A549 (cell line): ENCODE measurements around the gene MDH2. TPM values are rescaled to one million over a fixed set of nuclear protein-coding genes. Genes with fewer than 3 reads are reported as not detected.

Source experiments
- ATAC-seq, 2 experiments: fragments of 200-7000 bp in 1 of 2; fragments of >200 bp in 1 of 2; cut with Nextera tagmentation in 1 of 2; cut with Tn5 transposase in 1 of 2; 3 replicates each; pipeline versions ENCODE4 v1.8.0 to v1.9.1; 2018 to 2020; ENCODE audit warnings: mild to moderate bottlenecking in 1 of 2, moderate library complexity in 1 of 2
- CTCF ChIA-PET: fragments of 300-600 bp; sonication (Branson Sonifier 250); formaldehyde crosslinking; extraction: SDS; loops from one replicate; lab custom pipeline; 2021; ENCODE audit warnings: antibody characterized with exemption, inconsistent platforms; lab: Yijun Ruan, JAX
- POLR2A ChIA-PET: fragments of 350-600 bp; formaldehyde crosslinking; extraction: SDS; loops from one replicate; lab custom pipeline; 2021; ENCODE audit warnings: antibody characterized with exemption, inconsistent platforms; lab: Yijun Ruan, JAX
- DNase-seq, 2 experiments: peaks; one replicate each; pipeline versions ENCODE4 v3.0.0 to v3.0.0-alpha.2; 2011 to 2016; ENCODE audit warnings: low read depth in 1 of 2, low spot score in 1 of 2
- FAIRE-seq: peaks from 2 replicates; lab custom pipeline; 2011; peaks lifted over from hg19 to GRCh38; lab: Jason Lieb, UNC
- H3K27ac ChIP-seq, 2 experiments: fragments of >200 bp; sonication (Bioruptor Twin); formaldehyde crosslinking; 3 replicates each; pipeline ENCODE4 v1.5.1; 2016 to 2017
- H3K4me1 ChIP-seq: fragments of >200 bp; sonication (Bioruptor Twin); formaldehyde crosslinking; 3 replicates; pipeline ENCODE4 v1.6.1; 2016
- H3K4me2 ChIP-seq: fragments of >200 bp; sonication (Bioruptor Twin); formaldehyde crosslinking; 3 replicates; pipeline ENCODE4 v1.6.1; 2016
- H3K4me3 ChIP-seq: fragments of >200 bp; sonication (Bioruptor Twin); formaldehyde crosslinking; 3 replicates; pipeline ENCODE4 v1.5.1; 2016
- H3K9me3 ChIP-seq: fragments of >200 bp; sonication (Bioruptor Twin); formaldehyde crosslinking; 3 replicates; pipeline ENCODE4 v1.6.1; 2016
- BHLHE40 ChIP-seq: IDR thresholded peaks from 2 replicates; pipeline ENCODE4 v1.6.1; 2012; ENCODE audit warnings: low read depth, low read length, inconsistent platforms
- CBX2 ChIP-seq: fragments of 200-600 bp; sonication (generic); IDR thresholded peaks from 2 replicates; pipeline ENCODE4 v1.6.1; 2016; ENCODE audit warnings: low read depth, mild to moderate bottlenecking, borderline replicate concordance
- CBX8 ChIP-seq: fragments of 200-600 bp; sonication (generic); IDR thresholded peaks from 2 replicates; pipeline ENCODE4 v1.6.1; 2016
- CEBPB ChIP-seq, 2 experiments: fragments of >200 bp in 1 of 2; sonication (Bioruptor Twin) in 1 of 2; formaldehyde crosslinking in 1 of 2; IDR thresholded peaks; 2 replicates each; pipeline ENCODE4 v1.6.1; 2012 to 2016
- EHF ChIP-seq: fragments of 250-450 bp; sonication (Bioruptor Pico); IDR thresholded peaks from 2 replicates; pipeline ENCODE4 v1.5.0; 2020; ENCODE audit warnings: mild to moderate bottlenecking
- EHMT2 ChIP-seq: fragments of 200-600 bp; sonication (generic); IDR thresholded peaks from 2 replicates; pipeline ENCODE4 v1.6.1; 2016; ENCODE audit warnings: antibody characterized with exemption, low read depth, mild to moderate bottlenecking, moderate library complexity
- FOSB ChIP-seq: fragments of 250-450 bp; sonication (Bioruptor Pico); IDR thresholded peaks from 2 replicates; pipeline ENCODE4 v1.5.0; 2020; ENCODE audit warnings: mild to moderate bottlenecking, moderate library complexity
- FOSL2 ChIP-seq, 2 experiments: fragments of 450-650 bp in 1 of 2; fragments of >200 bp in 1 of 2; sonication (Bioruptor Twin) in 1 of 2; formaldehyde crosslinking; IDR thresholded peaks; 2 replicates each; pipeline versions ENCODE4 v1.5.0 to v1.6.1; 2016 to 2020; ENCODE audit warnings: mild to moderate bottlenecking in 1 of 2, moderate library complexity in 1 of 2
- HDAC2 ChIP-seq: fragments of 200-600 bp; sonication (generic); IDR thresholded peaks from 2 replicates; pipeline ENCODE4 v1.6.1; 2016
- JUNB ChIP-seq: fragments of >200 bp; sonication (Bioruptor Twin); formaldehyde crosslinking; IDR thresholded peaks from 2 replicates; pipeline ENCODE4 v1.6.1; 2016
- KDM1A ChIP-seq: fragments of 200-600 bp; sonication (generic); IDR thresholded peaks from 2 replicates; pipeline ENCODE4 v1.6.1; 2016; ENCODE audit warnings: low read depth, mild to moderate bottlenecking
- KDM5A ChIP-seq: fragments of 200-600 bp; sonication (generic); IDR thresholded peaks from 2 replicates; pipeline ENCODE4 v1.6.1; 2016; ENCODE audit warnings: antibody characterized with exemption, mild to moderate bottlenecking
- MAFK ChIP-seq: fragments of 450-650 bp; IDR thresholded peaks from 2 replicates; pipeline ENCODE4 v1.6.1; 2014; ENCODE audit not compliant: partially characterized antibody
- NPAS2 ChIP-seq: fragments of 250-450 bp; sonication (Bioruptor Pico); IDR thresholded peaks from 2 replicates; pipeline ENCODE4 v1.8.0; 2022; ENCODE audit warnings: mild to moderate bottlenecking, moderate library complexity, borderline replicate concordance
- POLR2AphosphoS2 ChIP-seq: conservative IDR thresholded peaks from 2 replicates; pipeline ENCODE4 v1.6.1; 2012; ENCODE audit warnings: low read length, improper control_type of control experiment, inconsistent platforms
- RAD21 ChIP-seq, 2 experiments: fragments of >200 bp in 1 of 2; sonication (Bioruptor Twin) in 1 of 2; formaldehyde crosslinking in 1 of 2; IDR thresholded peaks in 1 of 2; conservative IDR thresholded peaks in 1 of 2; 2 replicates in 1 of 2; 3 replicates in 1 of 2; pipeline ENCODE4 v1.6.1; 2012 to 2018; ENCODE audit warnings: inconsistent platforms in 1 of 2
- RNF2 ChIP-seq: fragments of 200-600 bp; sonication (generic); IDR thresholded peaks from 2 replicates; pipeline ENCODE4 v1.6.1; 2016; ENCODE audit warnings: low read depth, mild to moderate bottlenecking, antibody characterized with exemption, moderate library complexity, borderline replicate concordance
- SREBF2 ChIP-seq: fragments of 450-650 bp; IDR thresholded peaks from 2 replicates; pipeline ENCODE4 v1.6.1; 2014; ENCODE audit warnings: mild to moderate bottlenecking, moderate library complexity
- TP53 ChIP-seq: fragments of 250-450 bp; sonication (Bioruptor Pico); IDR thresholded peaks from 2 replicates; pipeline ENCODE4 v1.5.0; 2021; ENCODE audit warnings: mild to moderate bottlenecking, moderate library complexity
- ZNF302 ChIP-seq: fragments of 250-450 bp; sonication (Bioruptor Pico); IDR thresholded peaks from 2 replicates; pipeline ENCODE4 v1.9.0; 2021; ENCODE audit warnings: inconsistent platforms, mild to moderate bottlenecking, moderate library complexity
- WGBS: methylation state at CpG from one replicate; pipeline ENCODE4 v1.1.6; 2017; ENCODE audit errors: missing lambda C conversion rate; 5-methylcytosine and 5-hydroxymethylcytosine counted together
- polyA plus RNA-seq, 4 experiments: library from polyadenylated mRNA; depleted of rRNA in 3 of 4; stranded (reverse); fragments of >200 nt; fragmentation: RNase III in 1 of 4; extraction: RNeasy Plus Mini Kit Qiagen cat#74134 plus additional on column Dnase treatment in 1 of 4; gene quantifications; 2 replicates in 3 of 4; 3 replicates in 1 of 4; pipeline ENCODE4 v1.2.3, GENCODE V29; 2011 to 2017
- TF ChIP-seq, protein P1 (sequence below): fragments of 200-600 bp; sonication (generic); IDR thresholded peaks from 2 replicates; pipeline ENCODE4 v1.6.1; 2016; ENCODE audit warnings: antibody characterized with exemption, mild to moderate bottlenecking, moderate library complexity
- TF ChIP-seq, protein P2 (sequence below): fragments of 250-450 bp; sonication (Bioruptor Pico); IDR thresholded peaks from 2 replicates; pipeline ENCODE4 v1.5.0; 2021; ENCODE audit warnings: mild to moderate bottlenecking, moderate library complexity, borderline replicate concordance
- TF ChIP-seq, protein P3 (sequence below): fragments of 450-650 bp; IDR thresholded peaks from 2 replicates; pipeline ENCODE4 v1.6.1; 2014; ENCODE audit warnings: antibody characterized with exemption
- TF ChIP-seq, protein P4 (sequence below): IDR thresholded peaks from 2 replicates; pipeline ENCODE4 v1.6.1; 2012

MDH2 gene
- polyA plus RNA-seq, 2 of the 4 experiments (the other 2 are of a cell fraction), result 164 to 223 TPM

DNA sequence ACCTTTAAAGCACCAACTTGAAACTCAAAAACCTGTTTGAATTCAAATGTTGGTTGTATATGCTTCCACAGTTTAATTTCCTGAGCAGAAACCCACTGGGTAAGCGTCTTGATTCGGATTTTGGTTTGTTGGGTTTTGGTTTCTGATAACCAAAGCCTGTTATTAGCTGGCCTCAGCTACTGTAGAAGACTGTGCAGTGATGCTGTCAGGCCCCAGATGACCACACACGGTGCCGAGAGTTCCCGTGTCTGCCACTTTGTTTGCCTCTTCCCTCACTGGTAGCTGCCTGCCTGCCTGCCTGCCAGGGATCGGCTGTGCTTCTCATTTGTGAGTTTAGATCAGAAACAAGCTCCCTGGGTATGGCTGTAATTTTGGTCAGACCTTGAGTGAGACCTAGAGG lies 5.6 kb downstream of the MDH2 start:
- CTCF ChIA-PET, result interaction anchor here (0.8 to 3.0 kb wide), 8 partner anchors 13 to 78 kb away, joined by 3 to 24 read pairs (median 4); no protein-coding TSS in a partner anchor
- H3K4me2 ChIP-seq, result no peak overlapping the region
- POLR2A ChIA-PET, result interaction anchor here (0.6 kb wide), 1 partner anchor 16 kb away, joined by 3 read pairs; no protein-coding TSS in a partner anchor
- no peak for ATAC-seq
- H3K9me3 ChIP-seq, result no peaks in the 10 kb centered on the region
- peaks cover 29% of the 10 kb centered on the region for H3K4me1 ChIP-seq
- no peak for FAIRE-seq
- no peak for DNase-seq
- H3K4me3 ChIP-seq, result no peak overlapping the region
- H3K27ac ChIP-seq, result no peak overlapping the region
- TF ChIP-seq, protein P1, sequence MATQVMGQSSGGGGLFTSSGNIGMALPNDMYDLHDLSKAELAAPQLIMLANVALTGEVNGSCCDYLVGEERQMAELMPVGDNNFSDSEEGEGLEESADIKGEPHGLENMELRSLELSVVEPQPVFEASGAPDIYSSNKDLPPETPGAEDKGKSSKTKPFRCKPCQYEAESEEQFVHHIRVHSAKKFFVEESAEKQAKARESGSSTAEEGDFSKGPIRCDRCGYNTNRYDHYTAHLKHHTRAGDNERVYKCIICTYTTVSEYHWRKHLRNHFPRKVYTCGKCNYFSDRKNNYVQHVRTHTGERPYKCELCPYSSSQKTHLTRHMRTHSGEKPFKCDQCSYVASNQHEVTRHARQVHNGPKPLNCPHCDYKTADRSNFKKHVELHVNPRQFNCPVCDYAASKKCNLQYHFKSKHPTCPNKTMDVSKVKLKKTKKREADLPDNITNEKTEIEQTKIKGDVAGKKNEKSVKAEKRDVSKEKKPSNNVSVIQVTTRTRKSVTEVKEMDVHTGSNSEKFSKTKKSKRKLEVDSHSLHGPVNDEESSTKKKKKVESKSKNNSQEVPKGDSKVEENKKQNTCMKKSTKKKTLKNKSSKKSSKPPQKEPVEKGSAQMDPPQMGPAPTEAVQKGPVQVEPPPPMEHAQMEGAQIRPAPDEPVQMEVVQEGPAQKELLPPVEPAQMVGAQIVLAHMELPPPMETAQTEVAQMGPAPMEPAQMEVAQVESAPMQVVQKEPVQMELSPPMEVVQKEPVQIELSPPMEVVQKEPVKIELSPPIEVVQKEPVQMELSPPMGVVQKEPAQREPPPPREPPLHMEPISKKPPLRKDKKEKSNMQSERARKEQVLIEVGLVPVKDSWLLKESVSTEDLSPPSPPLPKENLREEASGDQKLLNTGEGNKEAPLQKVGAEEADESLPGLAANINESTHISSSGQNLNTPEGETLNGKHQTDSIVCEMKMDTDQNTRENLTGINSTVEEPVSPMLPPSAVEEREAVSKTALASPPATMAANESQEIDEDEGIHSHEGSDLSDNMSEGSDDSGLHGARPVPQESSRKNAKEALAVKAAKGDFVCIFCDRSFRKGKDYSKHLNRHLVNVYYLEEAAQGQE, result no peak
- TF ChIP-seq NPAS2 (CRISPR knock-in tag) (no peak), SREBF2 (no peak), KDM5A (no peak), JUNB (no peak)
- WGBS, result 94% methylated on average over 6 of the region's 6 CpGs

DNA sequence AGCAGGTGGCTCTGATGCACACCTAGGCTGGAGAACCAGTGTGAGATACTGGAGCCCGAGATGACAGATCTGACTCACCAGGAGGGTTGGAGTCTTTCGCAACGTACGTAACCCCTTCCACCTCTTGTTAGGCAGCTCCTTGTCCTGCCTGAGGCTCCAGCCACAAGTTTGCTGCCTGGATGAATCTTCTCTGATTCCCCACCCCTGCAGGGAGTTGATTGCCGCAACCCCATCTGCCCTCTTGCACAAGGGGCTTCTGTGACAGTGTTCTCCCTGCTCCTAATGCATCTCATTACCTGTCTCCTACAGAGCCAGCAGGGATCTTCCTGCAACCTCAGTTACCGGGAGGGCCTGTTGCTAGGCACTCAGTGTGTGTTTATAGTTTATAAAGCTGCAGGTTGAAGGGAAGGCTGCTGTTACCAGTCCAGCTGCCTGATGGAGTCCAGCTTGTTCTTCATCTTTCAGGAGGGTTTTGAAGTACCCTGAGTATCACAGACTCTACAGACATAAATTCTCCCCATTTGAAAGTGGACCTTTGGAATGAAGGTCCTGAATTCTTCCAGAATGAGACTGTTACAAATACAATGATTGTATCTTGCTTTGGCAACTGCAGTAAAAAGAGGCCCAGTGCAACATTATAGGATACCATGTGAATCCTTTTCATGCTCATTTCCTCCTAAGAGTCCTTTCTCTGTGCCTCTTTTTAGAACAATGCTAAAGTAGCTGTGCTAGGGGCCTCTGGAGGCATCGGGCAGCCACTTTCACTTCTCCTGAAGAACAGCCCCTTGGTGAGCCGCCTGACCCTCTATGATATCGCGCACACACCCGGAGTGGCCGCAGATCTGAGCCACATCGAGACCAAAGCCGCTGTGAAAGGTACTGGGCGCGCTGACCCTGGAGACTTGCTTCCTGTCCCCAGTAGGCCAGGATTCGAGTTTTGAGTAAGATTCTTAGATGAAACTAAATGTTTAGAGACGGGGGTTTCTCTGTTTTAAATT lies 6.5 kb downstream of the MDH2 start:
- Histone ChIP-seq H3K9me3 (no peaks in the 10 kb centered on the region), H3K4me2 (peak overlapping the region; percentile 13; the same call in 1 of the 3 replicates), H3K4me1 (peaks cover 24% of the 10 kb centered on the region), H3K27ac (no peak overlapping the region; a peak in 1 of 6 replicates), H3K4me3 (no peak overlapping the region)
- 87% methylated on average over 18 of the region's 18 CpGs for WGBS
- ATAC-seq (peak; percentile 64 to 68; a peak in 5 of 6 replicates), FAIRE-seq (no peak), DNase-seq (peak in 1 of 2 experiments; percentile 41)
- ChIA-PET POLR2A (interaction anchor here (0.5 to 0.6 kb wide), 2 partner anchors 15 to 30 kb away, joined by 3 to 9 read pairs; no protein-coding TSS in a partner anchor), CTCF (interaction anchor here (0.5 to 3.0 kb wide), 8 partner anchors 14 to 100 kb away, joined by 3 to 24 read pairs (median 4); no protein-coding TSS in a partner anchor)
- TF ChIP-seq EHMT2 (no peak), CEBPB (IDR thresholded peaks at IDR 0.05) (peak; percentile 63 to 81; a peak in 3 of 4 replicates)

DNA sequence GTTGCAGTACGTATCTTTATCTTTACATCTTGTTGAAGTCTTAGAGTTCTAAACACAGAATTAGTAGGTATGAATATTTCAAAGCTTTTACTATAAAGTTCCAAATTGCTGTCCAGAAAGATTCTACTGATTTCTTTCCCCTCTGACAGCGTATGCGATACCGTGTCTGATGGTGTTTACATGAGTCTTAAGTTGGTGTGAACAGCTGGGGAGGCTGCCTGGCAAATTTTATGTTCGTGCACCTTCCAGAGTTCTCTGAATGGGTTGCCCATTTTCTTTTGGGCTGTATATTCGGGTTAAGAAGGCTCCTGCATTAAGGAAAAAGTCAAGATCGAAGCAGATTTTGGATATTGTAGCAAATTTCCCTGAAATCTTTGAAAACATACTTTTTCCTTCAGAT lies 8.3 kb downstream of the MDH2 start:
- 91% methylated on average over 7 of the region's 7 CpGs for WGBS
- ATAC-seq (no peak), DNase-seq (no peak), FAIRE-seq (no peak)
- Histone ChIP-seq H3K4me2 (no peak overlapping the region), H3K27ac (no peak overlapping the region), H3K4me3 (no peak overlapping the region), H3K4me1 (peaks cover 20% of the 10 kb centered on the region), H3K9me3 (no peaks in the 10 kb centered on the region)
- ChIA-PET CTCF (interaction anchor here (1.0 to 1.4 kb wide), 4 partner anchors 8 to 166 kb away, joined by 3 to 4 read pairs (median 3); partner anchors contain the start of genes MDH2 and STYXL1), POLR2A (interaction anchor here (0.7 kb wide), 1 partner anchor 49 kb away, joined by 3 read pairs; no protein-coding TSS in a partner anchor)
- no peak for TF ChIP-seq KDM1A
- TF ChIP-seq BHLHE40, result no peak
- TF ChIP-seq CBX8, result no peak
- no peak for TF ChIP-seq ZNF302 (CRISPR knock-in tag)
- TF ChIP-seq FOSB, result no peak
- TF ChIP-seq POLR2AphosphoS2, result no peak
- no peak for TF ChIP-seq FOSL2 (IDR thresholded peaks at IDR 0.05)
- TF ChIP-seq FOSL2 (CRISPR knock-in tag; IDR thresholded peaks at IDR 0.05), result no peak
- no peak for TF ChIP-seq MAFK
- no peak for TF ChIP-seq EHF
- TF ChIP-seq RNF2, result no peak
- TF ChIP-seq, protein P2, sequence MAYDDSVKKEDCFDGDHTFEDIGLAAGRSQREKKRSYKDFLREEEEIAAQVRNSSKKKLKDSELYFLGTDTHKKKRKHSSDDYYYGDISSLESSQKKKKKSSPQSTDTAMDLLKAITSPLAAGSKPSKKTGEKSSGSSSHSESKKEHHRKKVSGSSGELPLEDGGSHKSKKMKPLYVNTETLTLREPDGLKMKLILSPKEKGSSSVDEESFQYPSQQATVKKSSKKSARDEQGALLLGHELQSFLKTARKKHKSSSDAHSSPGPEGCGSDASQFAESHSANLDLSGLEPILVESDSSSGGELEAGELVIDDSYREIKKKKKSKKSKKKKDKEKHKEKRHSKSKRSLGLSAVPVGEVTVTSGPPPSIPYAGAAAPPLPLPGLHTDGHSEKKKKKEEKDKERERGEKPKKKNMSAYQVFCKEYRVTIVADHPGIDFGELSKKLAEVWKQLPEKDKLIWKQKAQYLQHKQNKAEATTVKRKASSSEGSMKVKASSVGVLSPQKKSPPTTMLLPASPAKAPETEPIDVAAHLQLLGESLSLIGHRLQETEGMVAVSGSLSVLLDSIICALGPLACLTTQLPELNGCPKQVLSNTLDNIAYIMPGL, result no peak
- no peak for TF ChIP-seq HDAC2
- no peak for TF ChIP-seq TP53 (CRISPR knock-in tag)
- no peak for TF ChIP-seq CBX2
- no peak for TF ChIP-seq JUNB
- TF ChIP-seq, protein P3, sequence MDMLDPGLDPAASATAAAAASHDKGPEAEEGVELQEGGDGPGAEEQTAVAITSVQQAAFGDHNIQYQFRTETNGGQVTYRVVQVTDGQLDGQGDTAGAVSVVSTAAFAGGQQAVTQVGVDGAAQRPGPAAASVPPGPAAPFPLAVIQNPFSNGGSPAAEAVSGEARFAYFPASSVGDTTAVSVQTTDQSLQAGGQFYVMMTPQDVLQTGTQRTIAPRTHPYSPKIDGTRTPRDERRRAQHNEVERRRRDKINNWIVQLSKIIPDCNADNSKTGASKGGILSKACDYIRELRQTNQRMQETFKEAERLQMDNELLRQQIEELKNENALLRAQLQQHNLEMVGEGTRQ, result no peak
- no peak for TF ChIP-seq RAD21 (conservative IDR thresholded peaks at IDR 0.05 in 1 of 2, IDR thresholded peaks at IDR 0.05 in 1 of 2)
- TF ChIP-seq, protein P4, sequence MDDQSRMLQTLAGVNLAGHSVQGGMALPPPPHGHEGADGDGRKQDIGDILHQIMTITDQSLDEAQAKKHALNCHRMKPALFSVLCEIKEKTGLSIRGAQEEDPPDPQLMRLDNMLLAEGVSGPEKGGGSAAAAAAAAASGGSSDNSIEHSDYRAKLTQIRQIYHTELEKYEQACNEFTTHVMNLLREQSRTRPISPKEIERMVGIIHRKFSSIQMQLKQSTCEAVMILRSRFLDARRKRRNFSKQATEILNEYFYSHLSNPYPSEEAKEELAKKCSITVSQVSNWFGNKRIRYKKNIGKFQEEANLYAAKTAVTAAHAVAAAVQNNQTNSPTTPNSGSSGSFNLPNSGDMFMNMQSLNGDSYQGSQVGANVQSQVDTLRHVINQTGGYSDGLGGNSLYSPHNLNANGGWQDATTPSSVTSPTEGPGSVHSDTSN, result no peak
